ENCODE data around the gene GSG1L2. TPM values are rescaled to one million over a fixed set of nuclear protein-coding genes. Genes with fewer than 3 reads are reported as not detected.

The GSG1L2 gene
- total RNA-seq, 4 donors from 2014 or later, result not detected

DNA sequence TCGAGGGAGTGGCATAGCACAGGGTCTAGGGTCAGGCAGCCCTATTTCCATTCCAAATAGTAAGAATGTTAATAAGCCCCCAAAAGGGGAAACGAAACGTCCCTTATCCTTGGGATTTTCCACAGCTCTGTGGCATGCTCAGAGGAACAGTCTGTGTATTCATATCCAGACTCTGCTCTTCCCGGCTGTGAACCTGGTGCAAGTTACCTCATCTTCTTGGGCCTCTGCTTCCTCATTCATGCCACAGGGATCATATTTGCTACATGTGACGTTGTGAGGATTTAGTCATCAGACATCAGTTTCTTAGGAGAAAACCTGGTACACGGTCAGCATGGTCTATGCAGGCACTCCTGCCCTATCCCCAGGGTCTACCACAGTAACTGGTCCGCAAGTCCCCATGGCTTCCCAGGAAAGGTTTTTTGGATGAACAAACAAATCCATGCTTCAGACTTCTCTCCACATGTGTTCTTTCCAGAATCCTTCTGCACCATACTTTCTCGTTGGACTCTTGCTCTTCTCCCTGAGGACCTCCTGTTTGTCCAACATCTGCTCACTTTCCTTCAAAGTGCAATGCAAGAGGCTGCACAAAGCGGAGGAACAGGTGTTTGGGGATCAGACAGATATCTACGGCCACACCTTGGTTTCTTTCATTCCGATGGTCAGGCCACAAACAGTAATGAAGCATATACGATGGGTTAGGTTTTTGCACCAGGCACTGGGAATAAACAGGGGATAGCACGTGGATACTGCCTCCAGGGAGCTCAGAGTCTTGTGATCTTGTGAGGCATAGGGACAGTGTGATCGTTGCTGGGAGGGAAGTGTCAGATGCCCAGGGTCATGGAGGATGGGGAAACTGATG lies 21.5 kb upstream of the GSG1L2 start:
- no peak for DNase-seq (ENCODE audit: low spot score in 2 of 2)
- TF ChIP-seq CTCF (IDR thresholded peaks at IDR 0.05) (no peak), POLR2A (IDR thresholded peaks at IDR 0.05) (no peak)
- intact Hi-C loops (cut with DNase I; ENCODE audit: low total_unique reads), result no loop called here
- H3K4me3 ChIP-seq (ENCODE audit: low read depth, poor library complexity, severe bottlenecking), result no peak overlapping the region
- 76 to 78% methylated on average over 14 of the region's 14 CpGs for WGBS, 2 donors

DNA sequence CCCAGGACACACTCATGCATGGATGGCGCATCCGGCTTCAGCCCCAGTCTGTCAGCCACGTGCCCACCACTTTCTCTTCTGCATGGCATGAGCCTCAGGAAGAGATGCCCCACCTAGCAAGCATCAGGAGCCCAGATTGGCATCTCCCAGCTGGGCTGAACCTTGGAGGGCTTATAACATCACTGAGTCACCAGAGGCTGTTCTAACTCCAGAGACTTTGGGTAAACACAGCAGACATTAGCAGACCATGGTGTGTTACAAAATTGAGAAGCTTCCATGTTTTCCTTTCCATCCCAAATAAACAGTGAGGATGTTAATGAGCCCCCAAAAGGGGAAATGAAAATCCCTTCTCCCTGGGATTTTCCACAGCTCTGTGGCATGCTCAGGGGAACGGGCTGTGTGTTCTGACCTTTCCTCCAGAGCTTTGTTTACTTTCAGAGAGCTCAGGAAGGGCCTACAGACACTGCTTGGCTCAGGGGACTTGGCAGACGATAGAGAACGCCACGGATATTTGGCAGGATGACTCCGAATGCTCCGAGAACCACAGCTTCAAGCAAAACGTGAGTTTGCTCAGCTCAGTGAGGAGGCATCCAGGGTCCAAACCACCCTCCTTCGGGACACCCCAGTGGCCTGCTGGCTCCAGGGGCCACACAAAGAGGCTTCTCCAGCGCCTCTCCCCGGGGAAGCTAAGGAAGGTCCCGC lies 20.3 kb upstream of the GSG1L2 start:
- 66 to 69% methylated on average over 11 to 14 of the region's 14 CpGs for WGBS, 2 donors
- peak; percentile 60 to 88 for DNase-seq (ENCODE audit: low spot score in 2 of 2)
- intact Hi-C loops (cut with DNase I; ENCODE audit: low total_unique reads), result no loop called here
- TF ChIP-seq CTCF (IDR thresholded peaks at IDR 0.05) (no peak), POLR2A (IDR thresholded peaks at IDR 0.05) (no peak)
- no peak overlapping the region for H3K4me3 ChIP-seq (ENCODE audit: low read depth, poor library complexity, severe bottlenecking)

DNA sequence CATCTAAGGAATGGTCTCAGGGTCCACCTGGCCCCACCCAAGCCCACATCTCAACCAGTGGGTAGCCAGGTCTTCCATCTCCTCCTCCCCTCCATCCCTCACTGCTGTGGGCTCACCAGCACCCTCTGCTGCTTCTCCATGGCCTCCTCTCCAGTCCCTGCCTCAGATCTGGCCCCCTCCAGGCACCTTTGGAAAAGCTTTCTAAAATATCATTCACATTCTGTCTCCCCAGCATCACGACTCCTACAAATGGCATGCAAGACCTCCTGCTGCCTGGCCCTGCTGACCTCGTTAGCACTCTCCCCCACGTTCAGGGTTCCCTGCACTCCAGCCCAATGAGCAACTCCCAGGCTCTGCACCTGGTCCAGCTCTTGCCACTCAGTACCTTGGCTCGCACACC lies 17.6 kb upstream of the GSG1L2 start:
- WGBS, 2 donors, result 65 to 82% methylated on average over 4 of the region's 4 CpGs

GRCh38 chr17:9837551-9838471 lies 15.9 kb upstream of the GSG1L2 start:
- 57 to 59% methylated on average over 11 of the region's 11 CpGs for WGBS, 2 donors
- DNase-seq (ENCODE audit: low spot score in 2 of 2), result peak; percentile 58 to 87
- TF ChIP-seq POLR2A (IDR thresholded peaks at IDR 0.05), result no peak
- TF ChIP-seq CTCF (IDR thresholded peaks at IDR 0.05), result no peak
- no peak overlapping the region for H3K4me3 ChIP-seq (ENCODE audit: low read depth, poor library complexity, severe bottlenecking)
- intact Hi-C loops (cut with DNase I; ENCODE audit: low total_unique reads), result no loop called here

More for the DNA sequence above, 17.6 kb upstream of the GSG1L2 start:
- DNase-seq (ENCODE audit: low spot score in 2 of 2), result peak in 1 of 2 donors; percentile 67
- no peak for TF ChIP-seq CTCF (IDR thresholded peaks at IDR 0.05)
- TF ChIP-seq POLR2A (IDR thresholded peaks at IDR 0.05), result no peak
- H3K4me3 ChIP-seq (ENCODE audit: low read depth, poor library complexity, severe bottlenecking), result no peak overlapping the region
- intact Hi-C loops (cut with DNase I; ENCODE audit: low total_unique reads), result no loop called here

DNA sequence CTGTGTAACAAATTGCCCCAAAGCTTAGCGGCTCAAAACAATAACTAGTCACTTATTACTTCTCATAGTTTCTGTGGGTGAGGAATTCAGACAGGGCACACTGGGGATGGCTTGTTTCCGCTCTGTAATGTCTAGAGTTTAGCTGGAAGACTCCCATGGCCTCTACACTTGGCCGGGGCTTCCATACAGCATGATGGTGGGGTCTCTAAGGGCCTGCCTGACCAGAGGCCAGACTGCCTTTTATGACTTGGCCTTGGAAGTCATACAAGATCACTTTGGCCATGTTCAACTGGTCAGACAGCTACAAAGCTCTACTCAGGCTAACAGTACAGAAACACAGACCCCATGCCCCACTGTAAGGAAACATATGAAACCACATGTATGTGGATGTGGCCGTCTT lies 12.0 kb upstream of the GSG1L2 start:
- H3K4me3 ChIP-seq (ENCODE audit: low read depth, poor library complexity, severe bottlenecking), result no peak overlapping the region
- WGBS, 2 donors, result 83 to 87% methylated on average over 4 of the region's 4 CpGs
- intact Hi-C loops (cut with DNase I; ENCODE audit: low total_unique reads), result no loop called here
- TF ChIP-seq POLR2A (IDR thresholded peaks at IDR 0.05) (no peak), CTCF (IDR thresholded peaks at IDR 0.05) (no peak)
- no peak for DNase-seq (ENCODE audit: low spot score in 2 of 2)
